ENCODE results near the gene PUS7L.
"Not testable (repeated sequence)": the region's sequence is repeated elsewhere in the genome, so short reads cannot be mapped to it uniquely, and the experiment has no call there.

Gene PUS7L

GRCh38 chr12:43685491-43685890 is 73.1 kb downstream of the PUS7L start:
- not testable (repeated sequence) for H3K27me3 ChIP-seq (ENCODE audit: insufficient read depth, low read length); H2AFZ ChIP-seq (ENCODE audit: low read depth, low read length); H3K9me3 ChIP-seq (ENCODE audit: low read length); H3K4me1 ChIP-seq (ENCODE audit: insufficient read depth, low read length); H3K4me3 ChIP-seq (ENCODE audit: low read length); H3K36me3 ChIP-seq (ENCODE audit: insufficient read depth, low read length)

DNA sequence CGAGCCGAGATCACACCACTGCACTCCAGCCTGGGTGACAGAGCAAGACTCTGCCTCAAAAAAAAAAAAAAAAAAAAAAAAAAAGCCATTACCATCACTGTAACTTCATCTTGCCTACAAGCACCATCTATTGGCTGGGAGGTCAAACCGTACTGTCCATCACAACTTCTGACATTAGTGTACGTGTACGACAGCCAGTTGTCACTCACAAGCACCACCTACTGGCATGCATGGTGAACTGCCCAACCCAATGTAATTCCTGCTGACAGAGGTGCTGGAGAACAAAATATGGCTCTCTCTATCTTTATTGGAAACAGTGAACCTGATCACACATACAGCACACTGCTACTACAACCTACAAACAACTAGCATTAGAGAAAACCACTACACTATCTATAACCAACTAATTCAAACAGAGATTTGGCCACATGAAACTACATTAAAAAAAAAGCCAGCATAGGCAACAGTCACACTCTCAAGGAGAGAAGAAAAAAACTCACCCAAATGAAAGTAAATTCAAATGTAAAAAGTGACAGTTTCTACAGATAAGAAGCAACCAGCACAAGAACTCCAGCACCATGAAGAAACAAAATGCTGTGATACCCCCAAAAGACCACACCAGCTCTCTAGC is 82.3 kb downstream of the PUS7L start:
- Histone ChIP-seq H3K36me3 (ENCODE audit: insufficient read depth, low read length) (no peaks in the 10 kb centered on the region), H2AFZ (ENCODE audit: low read depth, low read length) (no peak overlapping the region), H3K27me3 (ENCODE audit: insufficient read depth, low read length) (no peaks in the 10 kb centered on the region), H3K9me3 (ENCODE audit: low read length) (no peaks in the 10 kb centered on the region), H3K4me1 (ENCODE audit: insufficient read depth, low read length) (no peaks in the 10 kb centered on the region), H3K4me3 (ENCODE audit: low read length) (no peak overlapping the region)

DNA sequence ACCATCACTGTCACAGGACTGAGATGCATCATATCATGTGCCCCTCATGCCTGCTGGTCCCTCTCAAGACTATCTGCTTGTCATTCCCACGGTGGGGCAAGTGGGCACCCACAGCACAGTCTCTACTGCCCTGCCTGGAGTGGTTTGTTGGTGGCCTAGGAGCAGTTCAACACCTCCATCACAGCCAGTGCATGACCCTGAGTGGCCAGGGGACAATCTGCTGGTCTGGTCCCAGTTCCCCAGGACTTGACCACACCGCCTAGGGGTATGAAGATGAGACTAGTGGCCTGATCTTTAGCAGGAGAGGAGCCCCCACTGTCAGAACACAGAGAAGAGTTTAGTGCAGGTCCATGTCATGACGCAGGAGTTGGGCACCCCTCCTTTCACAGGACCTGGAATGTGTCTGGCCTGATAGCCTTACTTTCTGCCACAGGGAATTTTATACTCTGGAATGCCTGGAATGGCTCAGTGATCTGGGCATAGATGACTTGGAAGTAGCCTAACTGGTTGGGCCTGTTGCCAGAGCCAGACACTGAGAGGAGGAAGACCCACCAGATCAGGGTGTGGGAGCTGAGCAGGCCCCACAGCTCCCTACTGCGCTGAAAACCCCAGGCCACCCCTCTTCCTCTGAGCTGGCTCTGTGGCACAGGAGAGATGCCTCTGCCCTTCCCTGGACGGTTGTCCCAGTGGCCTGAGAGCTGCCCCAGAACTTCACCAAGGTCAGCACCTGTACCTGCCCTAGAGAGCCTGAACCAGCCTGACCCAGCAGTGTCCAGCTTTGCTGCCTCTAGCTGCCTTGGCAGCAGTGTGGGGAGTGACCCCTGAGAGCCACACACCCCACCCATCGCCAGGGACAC is 83.3 kb downstream of the PUS7L start:
- H3K27me3 ChIP-seq (ENCODE audit: insufficient read depth, low read length): no peaks in the 10 kb centered on the region
- H2AFZ ChIP-seq (ENCODE audit: low read depth, low read length): no peak overlapping the region
- H3K4me1 ChIP-seq (ENCODE audit: insufficient read depth, low read length): no peaks in the 10 kb centered on the region
- no peak overlapping the region for H3K4me3 ChIP-seq (ENCODE audit: low read length)
- no peaks in the 10 kb centered on the region for H3K9me3 ChIP-seq (ENCODE audit: low read length)
- H3K36me3 ChIP-seq (ENCODE audit: insufficient read depth, low read length): no peaks in the 10 kb centered on the region

DNA sequence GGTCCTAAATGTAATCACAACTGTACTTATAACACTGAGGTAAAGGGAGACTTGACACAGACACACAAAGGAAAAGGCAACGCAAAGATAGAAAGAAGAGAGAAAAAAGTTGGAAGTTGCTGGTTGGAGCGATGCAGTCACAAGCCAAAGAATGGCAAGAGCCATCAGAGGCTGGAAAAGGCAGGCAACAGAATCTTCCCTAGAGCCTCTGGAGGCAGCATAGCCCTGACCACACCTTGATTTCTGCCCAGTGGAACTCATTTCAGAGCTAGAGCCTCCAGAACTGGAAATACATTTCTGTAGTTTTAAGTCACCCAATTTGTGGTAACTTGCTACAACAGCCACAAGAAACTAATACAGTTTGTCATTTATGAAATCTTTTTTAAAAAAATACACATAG is 89.2 kb downstream of the PUS7L start:
- no peak overlapping the region for H2AFZ ChIP-seq (ENCODE audit: low read depth, low read length)
- H3K4me3 ChIP-seq (ENCODE audit: low read length): no peak overlapping the region
- H3K27me3 ChIP-seq (ENCODE audit: insufficient read depth, low read length): no peaks in the 10 kb centered on the region
- H3K36me3 ChIP-seq (ENCODE audit: insufficient read depth, low read length): no peaks in the 10 kb centered on the region
- H3K9me3 ChIP-seq (ENCODE audit: low read length): no peaks in the 10 kb centered on the region
- no peaks in the 10 kb centered on the region for H3K4me1 ChIP-seq (ENCODE audit: insufficient read depth, low read length)
